ENCODE data around the gene TTYH2. TPM values are rescaled to one million over a fixed set of nuclear protein-coding genes. Genes with fewer than 3 reads are reported as not detected.

Gene TTYH2
- total and polyA plus RNA-seq, 2 of the 4 experiments (the other 2 are of a cell fraction): 2.3 to 6.8 TPM

- DNase-seq: no peak
- ChIA-PET POLR2A (ENCODE audit: unreplicated experiment) (no interaction called here), CTCF (no interaction called here)
- Histone ChIP-seq H3K23ac (ENCODE audit: low read depth, low read length) (no peak overlapping the region), H3K36me3 (ENCODE audit: control insufficient read depth, insufficient read depth, low read length) (no peaks in the 10 kb centered on the region), H3K79me1 (ENCODE audit: low read depth in 1 of 2, low read length in 2 of 2) (no peaks in the 10 kb centered on the region), H2BK20ac (ENCODE audit: low read depth, low read length) (no peak overlapping the region), H2BK120ac (ENCODE audit: low read depth, low read length) (no peak overlapping the region), H2AFZ (replicated peaks; ENCODE audit: low read length, poor library complexity) (no peak overlapping the region), H4K5ac (ENCODE audit: low read depth, low read length) (no peak overlapping the region), H3K4ac (ENCODE audit: low read depth, low read length) (no peak overlapping the region), H3K9me3 (ENCODE audit: control insufficient read depth, insufficient read depth, low read length) (no peaks in the 10 kb centered on the region), H3K14ac (replicated peaks; ENCODE audit: low read depth, low read length) (no peak overlapping the region), H3K9me1 (ENCODE audit: insufficient read depth, low read length) (no peaks in the 10 kb centered on the region), H2AK5ac (ENCODE audit: low read depth, low read length) (no peak overlapping the region), H3K27ac (ENCODE audit: insufficient read depth, low read length) (no peak overlapping the region), H4K20me1 (ENCODE audit: insufficient read depth, low read length) (no peaks in the 10 kb centered on the region), H2BK15ac (ENCODE audit: low read depth, low read length) (no peak overlapping the region), H3K18ac (ENCODE audit: low read depth, low read length) (no peak overlapping the region), H4K8ac (ENCODE audit: low read depth in 2 of 2, low read length in 2 of 2) (no peak overlapping the region), H4K91ac (ENCODE audit: insufficient read depth, low read depth, low read length) (no peak overlapping the region), H3K4me2 (ENCODE audit: low read depth, low read length) (no peak overlapping the region), H2AK9ac (replicated peaks; ENCODE audit: low read depth, low read length, poor library complexity) (peak overlapping the region; percentile 37), H3K4me1 (ENCODE audit: control insufficient read depth, insufficient read depth, low read length) (0 out of 2 replicates have a peak, but pooled peaks cover 2% of the 10 kb centered on the region), H3K9ac (ENCODE audit: low read depth, low read length) (no peak overlapping the region), H2BK5ac (ENCODE audit: low read depth, low read length, poor library complexity, severe bottlenecking) (no peak overlapping the region), H3K56ac (ENCODE audit: extremely low read depth, insufficient read depth, low read length) (no peak overlapping the region), H3K27me3 (ENCODE audit: control insufficient read depth, insufficient read depth, low read length) (no peaks in the 10 kb centered on the region; the same call in 1 of the 2 replicates), H3K4me3 (ENCODE audit: insufficient read depth, low read depth, low read length) (no peak overlapping the region)
- dilution Hi-C loops (cut with HindIII; ENCODE audit: low sequenced_read_pairs, unreplicated experiment): no loop called here
- BruUV-seq (replicated peaks): no TSS peak
- in situ Hi-C loops (cut with MboI; ENCODE audit: low sequenced_read_pairs): loop anchor here (25.0 kb wide), 1 partner anchor 645 kb away; the partner anchor contains the start of genes FDXR and GRIN2C
- intact Hi-C loops (cut with micrococcal nuclease): no loop called here
- no peak for ATAC-seq (ENCODE audit: low read depth)
- TF ChIP-seq MAZ (IDR thresholded peaks at IDR 0.05; ENCODE audit: borderline replicate concordance, low read depth, low read length): no peak
- WGBS, 2 experiments (ENCODE audit: extremely low coverage in 2 of 2, insufficient read length in 1 of 2): 90% methylated on average over 2 of the region's 13 CpGs; no CpG with 5 or more reads in 1 of the 2 experiments
These were observed 3.8 kb downstream of the TTYH2 start for GRCh38 chr17:74217037-74217730.
